Hematopoietic multipotent progenitor cell treated with erythropoietin and hydrocortisone succinate and interleukin-3 and kit ligand, for 15 days (in vitro differentiated cells): ENCODE measurements around the gene FABP1.

Experiments
- DNase-seq: peaks from one replicate; pipeline ENCODE4 v3.0.0-alpha.2; 2015; ENCODE audit warnings: low spot score

The FABP1 gene

GRCh38 chr2:88137833-88138232 is 10.0 kb upstream of the FABP1 start:
- DNase-seq = no peak

DNA sequence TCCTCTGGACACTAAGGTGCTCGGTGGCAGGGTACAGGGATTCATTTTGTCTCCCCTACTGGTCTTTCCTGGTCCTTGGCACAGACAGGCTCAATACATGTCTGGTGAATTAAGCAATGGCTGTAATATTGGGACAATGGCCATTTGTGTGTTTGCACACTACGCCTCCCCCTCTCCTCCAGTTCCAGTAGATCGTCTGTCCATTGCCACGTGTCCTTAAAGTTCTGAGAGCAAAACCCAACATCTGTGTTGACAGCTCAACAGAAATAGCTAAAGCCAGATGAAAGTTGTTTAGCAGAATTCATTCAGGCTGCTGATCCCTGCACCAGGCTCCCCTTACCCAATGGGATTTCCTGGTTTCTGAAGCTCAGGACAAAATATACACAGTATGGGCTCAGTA is 9.0 kb upstream of the FABP1 start:
- no peak for DNase-seq

- no peak for DNase-seq
These were observed 6.0 kb upstream of the FABP1 start for GRCh38 chr2:88133875-88134274.

GRCh38 chr2:88131999-88132368 is 4.1 kb upstream of the FABP1 start:
- no peak for DNase-seq

- no peak for DNase-seq
These were observed 3.5 kb upstream of the FABP1 start for GRCh38 chr2:88131201-88131998.

GRCh38 chr2:88129313-88129959 is 1.6 kb upstream of the FABP1 start:
- DNase-seq = no peak

DNA sequence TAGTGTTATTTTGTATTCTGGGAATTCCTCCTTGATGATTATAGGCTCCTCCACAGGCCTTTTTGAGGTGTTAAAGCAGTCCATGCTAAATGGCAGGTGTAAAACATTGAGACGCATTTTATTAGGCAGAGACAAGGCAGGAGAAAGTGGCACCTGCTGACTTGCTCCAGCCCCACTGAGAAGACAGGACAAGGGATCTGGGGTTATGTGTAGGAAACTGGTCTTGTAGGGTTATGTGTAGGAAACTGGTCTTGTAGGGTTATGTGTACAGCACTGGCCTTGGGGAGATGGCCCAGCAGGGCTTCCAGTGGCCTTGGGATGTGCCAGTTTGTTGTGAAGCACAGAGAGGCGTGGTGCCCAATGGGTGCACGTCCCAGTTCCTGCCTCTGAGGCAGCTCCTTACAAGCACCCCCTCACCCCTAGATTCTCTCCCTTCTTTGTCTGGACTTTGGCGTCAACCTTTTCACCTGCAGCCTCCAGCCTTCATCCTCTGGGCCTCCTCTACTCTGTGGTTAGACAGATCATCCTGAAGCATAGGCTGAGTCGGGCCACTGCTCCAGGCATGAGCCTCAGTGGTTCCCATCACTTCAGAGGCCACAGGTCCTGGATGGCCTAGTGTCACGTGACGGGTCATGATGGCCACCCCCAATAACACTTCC is 921 bp upstream of the FABP1 start:
- no peak for DNase-seq

GRCh38 chr2:88127638-88127887 is 299 bp downstream of the FABP1 start:
- no peak for DNase-seq

- no peak for DNase-seq
These were observed 857 bp downstream of the FABP1 start for GRCh38 chr2:88126772-88127637.

- DNase-seq = no peak
These were observed 1.7 kb downstream of the FABP1 start for GRCh38 chr2:88125924-88126771.

GRCh38 chr2:88125344-88125923 is 2.4 kb downstream of the FABP1 start:
- no peak for DNase-seq

DNA sequence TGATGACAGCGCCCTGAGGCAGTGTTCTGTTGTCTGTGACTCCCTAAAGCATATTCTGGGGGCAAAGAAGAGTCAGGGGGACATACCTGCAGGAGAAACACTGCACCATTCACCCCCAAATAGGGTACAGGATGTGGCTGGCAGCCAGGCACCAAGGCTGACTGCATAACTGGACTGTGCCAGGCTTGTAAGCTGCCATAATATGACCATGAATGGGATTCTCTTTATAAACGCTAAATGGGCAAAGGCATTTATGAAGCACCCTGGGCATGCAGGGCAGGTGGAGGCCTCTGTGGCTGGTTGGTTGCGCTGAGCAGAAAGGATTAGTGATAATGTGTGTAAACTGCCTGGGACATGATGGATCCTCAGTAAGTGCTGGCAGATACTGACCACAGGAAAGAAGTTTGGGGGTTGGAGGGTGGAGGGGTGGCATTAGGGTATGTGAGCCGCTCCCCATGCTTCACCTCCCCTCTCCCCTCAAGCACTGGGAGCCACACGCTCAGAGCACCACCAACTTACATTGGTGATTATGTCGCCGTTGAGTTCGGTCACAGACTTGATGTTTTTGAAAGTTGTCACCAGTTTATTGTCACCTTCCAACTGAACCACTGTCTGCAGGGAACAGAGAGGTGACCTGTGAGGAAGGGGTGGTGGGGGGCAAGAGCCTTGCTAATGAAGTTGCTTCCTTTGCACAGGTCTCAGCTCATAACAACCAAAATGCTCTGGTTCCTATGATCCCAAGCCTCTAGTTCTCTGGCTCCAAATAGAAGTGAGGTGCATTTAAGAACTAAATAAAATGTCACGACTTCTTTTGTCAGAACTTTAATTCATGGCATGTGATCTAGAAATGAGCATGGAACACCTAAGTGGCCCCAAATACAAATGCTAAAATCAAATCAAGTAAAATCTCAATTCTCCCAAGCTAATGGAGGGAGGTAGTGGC is 3.6 kb downstream of the FABP1 start:
- no peak for DNase-seq

DNA sequence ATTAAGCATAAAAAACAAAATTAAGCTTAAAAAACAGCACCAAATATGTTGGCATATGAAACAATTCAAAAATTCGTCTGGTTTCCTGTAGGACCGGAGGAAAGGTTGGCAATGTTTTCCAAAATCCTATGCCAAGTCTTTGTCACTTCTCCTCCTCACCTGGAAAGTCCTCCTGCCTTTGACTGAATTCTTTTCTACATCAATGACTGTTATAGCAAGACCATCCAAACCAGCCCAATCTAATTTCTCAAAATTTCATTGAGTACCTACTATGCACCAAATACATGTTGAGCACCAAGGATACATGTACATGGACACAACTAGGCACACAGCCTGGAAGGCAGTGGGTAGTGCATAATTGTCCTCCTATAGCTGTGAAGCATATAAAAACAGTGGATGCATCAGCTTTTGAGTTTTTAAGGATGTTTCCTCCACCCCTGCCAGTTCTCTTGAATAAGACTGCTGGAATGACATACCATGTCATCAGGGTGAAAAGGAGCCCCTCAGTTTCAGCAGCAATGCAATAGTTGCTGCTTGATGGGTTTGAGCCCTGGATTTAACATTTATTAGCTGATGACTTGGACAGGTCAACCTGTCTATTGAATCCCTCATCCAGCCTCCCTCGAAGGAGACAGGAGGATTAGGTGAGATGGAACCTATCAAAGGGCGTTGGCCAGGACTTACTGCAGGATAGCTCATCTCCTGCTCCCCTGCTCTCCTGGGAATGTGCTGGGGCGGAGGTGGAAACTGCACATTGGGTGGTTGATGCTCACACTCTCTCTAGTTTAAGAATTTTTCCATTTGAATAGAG is 4.5 kb downstream of the FABP1 start:
- DNase-seq = no peak

DNA sequence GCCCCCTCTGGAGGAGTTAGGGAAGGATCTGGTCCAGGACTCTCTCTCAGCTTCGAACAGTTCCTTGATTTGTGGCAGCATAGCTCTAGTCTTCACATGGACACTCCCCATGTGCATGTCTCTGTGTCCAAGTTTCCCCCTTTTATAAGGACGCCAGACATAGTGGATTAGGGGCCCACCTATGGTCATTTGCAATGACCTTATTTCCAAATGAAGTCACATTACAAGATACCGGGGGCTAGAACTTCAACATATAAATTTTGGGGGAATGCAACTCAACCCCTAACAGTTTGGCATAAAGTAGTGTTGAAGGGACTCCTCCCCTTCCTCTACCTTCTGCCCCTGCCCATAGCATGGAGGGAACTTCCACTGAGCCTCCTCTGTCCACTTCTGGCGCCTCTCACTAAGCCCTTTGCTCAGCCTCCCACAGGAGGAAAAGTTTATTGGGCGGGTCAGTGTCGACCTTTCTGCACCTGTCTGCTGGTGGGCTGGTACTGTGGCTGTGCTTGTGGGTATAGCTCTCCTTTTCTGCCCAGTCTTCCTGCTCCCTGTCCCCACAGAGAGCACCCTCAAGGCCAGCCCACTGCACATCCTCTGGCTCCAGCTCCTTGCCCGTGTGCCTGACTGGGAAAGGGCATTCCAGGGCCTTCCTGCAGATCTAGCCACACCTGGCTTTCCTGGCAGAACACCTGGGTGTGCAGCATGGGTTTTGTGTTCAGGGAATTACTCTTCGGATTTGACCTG is 5.5 kb downstream of the FABP1 start:
- no peak for DNase-seq

DNA sequence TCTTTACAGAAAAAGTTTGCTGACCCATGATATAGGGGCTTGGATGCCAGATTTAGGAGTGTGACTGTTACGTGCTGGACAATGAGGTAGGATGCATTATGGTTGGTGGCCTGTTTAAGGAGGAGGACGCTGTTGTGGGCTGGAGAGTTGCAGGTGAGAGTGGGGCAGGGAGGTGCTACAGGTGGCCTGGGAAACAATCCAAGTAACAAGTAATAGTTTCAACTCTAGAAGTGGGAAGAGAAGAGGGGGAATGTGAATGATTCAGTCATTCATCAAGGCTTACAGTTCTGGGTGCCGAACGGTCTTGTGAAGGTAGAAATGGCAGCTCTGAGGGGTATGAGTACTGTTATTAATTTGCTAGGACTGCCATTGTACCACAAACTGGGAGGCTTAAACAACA is 6.2 kb downstream of the FABP1 start:
- DNase-seq = no peak

DNA sequence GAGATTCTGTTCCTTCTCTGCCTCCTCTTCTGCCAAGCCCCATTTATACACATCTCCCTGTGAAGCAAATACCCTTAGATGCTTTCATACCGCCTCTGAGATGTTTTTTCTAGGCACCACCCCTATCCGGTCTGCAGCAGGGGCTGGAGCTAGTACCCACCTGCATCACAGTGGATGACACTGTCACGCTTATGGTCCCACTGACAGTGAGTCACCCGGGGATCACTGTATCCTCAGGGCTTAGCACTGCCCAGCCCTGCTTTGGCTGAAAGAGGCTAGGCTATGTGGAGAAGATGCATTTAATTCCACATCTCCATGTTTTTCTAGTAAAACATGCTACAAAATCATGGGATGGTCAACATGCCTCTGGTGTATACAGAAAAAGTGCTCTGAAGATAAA is 9.9 kb downstream of the FABP1 start:
- DNase-seq = no peak

GRCh38 chr2:88116669-88117432 is 11.0 kb downstream of the FABP1 start:
- DNase-seq = no peak
